HAP-1 (cell line): ENCODE data around the gene EIF4EBP2.

Experiments
- DNase-seq, 2 experiments: peaks; one replicate each; pipeline ENCODE4 v3.0.0-alpha.2; 2016 to 2020; ENCODE audit warnings: low spot score in 2 of 2
- H3K27me3 ChIP-seq: fragments of 250-450 bp; sonication (Bioruptor Pico); 2 replicates; pipeline ENCODE4 v1.5.1; 2020; ENCODE audit warnings: low read depth, mild to moderate bottlenecking, moderate library complexity
- H3K36me3 ChIP-seq: fragments of 250-450 bp; sonication (Bioruptor Pico); replicated peaks from 2 replicates; pipeline ENCODE4 v1.5.1; 2020; ENCODE audit warnings: mild to moderate bottlenecking
- H3K4me1 ChIP-seq: fragments of 250-450 bp; sonication (Bioruptor Pico); 2 replicates; pipeline ENCODE4 v1.5.1; 2020; ENCODE audit warnings: mild to moderate bottlenecking
- H3K4me3 ChIP-seq: fragments of 250-450 bp; sonication (Bioruptor Pico); 2 replicates; pipeline ENCODE4 v1.5.1; 2020; ENCODE audit warnings: mild to moderate bottlenecking, moderate library complexity
- H3K9me3 ChIP-seq: fragments of 250-450 bp; sonication (Bioruptor Pico); 2 replicates; pipeline ENCODE4 v1.5.1; 2020; ENCODE audit warnings: mild to moderate bottlenecking, moderate library complexity
- in situ Hi-C: fragments of 300-500 bp; cut with MboI; formaldehyde crosslinking; loops from 3 replicates; pipeline ENCODE4 v1.14.3; 2020; ENCODE audit warnings: low sequenced_read_pairs, inconsistent platforms, mixed read lengths

EIF4EBP2 gene

DNA sequence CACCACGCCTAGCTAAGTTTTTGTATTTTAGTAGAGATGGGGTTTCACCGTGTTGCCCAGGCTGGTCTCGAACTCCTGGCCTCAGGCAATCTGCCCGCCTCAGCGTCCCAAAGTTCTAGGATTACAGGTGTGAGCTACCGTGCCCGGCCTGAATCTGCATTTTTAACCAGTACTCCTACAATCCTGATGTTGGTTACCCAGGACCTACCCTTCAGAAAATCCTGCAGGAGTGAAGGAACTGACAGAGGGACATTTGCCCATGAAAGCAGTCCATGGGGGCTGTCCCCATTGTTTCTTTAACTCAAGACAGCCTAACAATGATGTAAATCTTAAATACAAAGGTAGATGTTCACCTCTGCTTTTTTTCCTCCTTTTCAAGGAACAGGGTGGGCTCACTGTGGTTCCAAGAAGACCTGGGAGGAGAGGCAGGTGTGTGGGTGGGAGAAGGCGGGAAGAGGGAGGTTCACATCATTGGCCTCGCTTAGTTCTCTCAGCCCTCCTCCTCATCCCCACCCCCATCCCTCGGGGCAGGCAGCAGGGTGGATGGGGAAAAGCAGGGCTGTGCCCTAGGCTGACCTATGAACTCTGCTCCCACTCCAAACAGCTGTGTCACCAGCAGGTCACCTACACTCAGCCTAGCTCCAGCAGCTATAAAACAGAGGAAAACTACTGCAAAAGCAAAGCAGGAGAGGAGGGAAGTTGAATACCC, 35.0 kb upstream of the EIF4EBP2 start:
- no peaks in the 10 kb centered on the region for H3K9me3 ChIP-seq
- DNase-seq: no peak
- H3K4me1 ChIP-seq: no peaks in the 10 kb centered on the region
- in situ Hi-C loops: no loop called here
- no peak overlapping the region for H3K4me3 ChIP-seq
- no peaks in the 10 kb centered on the region for H3K27me3 ChIP-seq
- no peaks in the 10 kb centered on the region for H3K36me3 ChIP-seq

DNA sequence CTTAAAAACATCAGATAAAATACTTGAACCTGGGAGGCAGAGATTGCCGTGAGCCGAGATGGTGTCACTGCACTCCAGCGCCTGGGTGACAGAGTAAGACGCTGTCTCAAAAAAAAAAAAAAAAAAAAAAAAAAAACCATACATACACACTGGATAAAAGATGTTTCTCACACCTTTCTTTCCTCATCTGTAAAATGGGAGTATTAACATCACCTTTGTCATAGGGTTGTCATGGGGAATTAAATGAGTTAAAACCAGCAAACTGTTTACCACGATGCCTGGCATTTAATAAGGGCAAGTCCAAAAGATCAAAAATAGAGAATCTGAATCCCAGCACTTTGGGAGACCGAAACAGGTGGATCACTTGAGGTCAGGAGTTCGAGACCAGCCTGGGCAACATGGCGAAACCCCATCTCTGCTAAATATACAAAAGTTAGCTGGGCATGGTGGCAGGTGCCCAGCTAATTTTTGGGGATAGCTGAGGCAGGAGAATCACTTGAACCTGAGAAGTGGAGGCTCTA, 34.4 kb upstream of the EIF4EBP2 start:
- Histone ChIP-seq H3K36me3 (peaks cover under 1% of the 10 kb centered on the region; the same call in 1 of the 2 replicates), H3K27me3 (no peaks in the 10 kb centered on the region), H3K4me3 (no peak overlapping the region), H3K9me3 (no peaks in the 10 kb centered on the region), H3K4me1 (no peaks in the 10 kb centered on the region)
- no peak for DNase-seq
- in situ Hi-C loops: no loop called here

GRCh38 chr10:70370766-70371165, 33.2 kb upstream of the EIF4EBP2 start:
- no peak overlapping the region for H3K4me3 ChIP-seq
- H3K4me1 ChIP-seq: no peaks in the 10 kb centered on the region
- H3K36me3 ChIP-seq: peaks cover 9% of the 10 kb centered on the region
- no peak for DNase-seq
- H3K9me3 ChIP-seq: no peaks in the 10 kb centered on the region
- no peaks in the 10 kb centered on the region for H3K27me3 ChIP-seq
- in situ Hi-C loops: no loop called here

GRCh38 chr10:70371846-70372245, 32.1 kb upstream of the EIF4EBP2 start:
- H3K27me3 ChIP-seq: no peaks in the 10 kb centered on the region
- H3K4me3 ChIP-seq: no peak overlapping the region
- in situ Hi-C loops: no loop called here
- peaks cover 9% of the 10 kb centered on the region for H3K36me3 ChIP-seq
- no peaks in the 10 kb centered on the region for H3K9me3 ChIP-seq
- no peak for DNase-seq
- H3K4me1 ChIP-seq: no peaks in the 10 kb centered on the region

- Histone ChIP-seq H3K36me3 (peaks cover 9% of the 10 kb centered on the region), H3K4me1 (no peaks in the 10 kb centered on the region), H3K4me3 (no peak overlapping the region), H3K9me3 (peaks cover 7% of the 10 kb centered on the region; the same call in 1 of the 2 replicates), H3K27me3 (no peaks in the 10 kb centered on the region)
- no peak for DNase-seq
- in situ Hi-C loops: no loop called here
Measured at GRCh38 chr10:70374775-70375614, 28.9 kb upstream of the EIF4EBP2 start.

DNA sequence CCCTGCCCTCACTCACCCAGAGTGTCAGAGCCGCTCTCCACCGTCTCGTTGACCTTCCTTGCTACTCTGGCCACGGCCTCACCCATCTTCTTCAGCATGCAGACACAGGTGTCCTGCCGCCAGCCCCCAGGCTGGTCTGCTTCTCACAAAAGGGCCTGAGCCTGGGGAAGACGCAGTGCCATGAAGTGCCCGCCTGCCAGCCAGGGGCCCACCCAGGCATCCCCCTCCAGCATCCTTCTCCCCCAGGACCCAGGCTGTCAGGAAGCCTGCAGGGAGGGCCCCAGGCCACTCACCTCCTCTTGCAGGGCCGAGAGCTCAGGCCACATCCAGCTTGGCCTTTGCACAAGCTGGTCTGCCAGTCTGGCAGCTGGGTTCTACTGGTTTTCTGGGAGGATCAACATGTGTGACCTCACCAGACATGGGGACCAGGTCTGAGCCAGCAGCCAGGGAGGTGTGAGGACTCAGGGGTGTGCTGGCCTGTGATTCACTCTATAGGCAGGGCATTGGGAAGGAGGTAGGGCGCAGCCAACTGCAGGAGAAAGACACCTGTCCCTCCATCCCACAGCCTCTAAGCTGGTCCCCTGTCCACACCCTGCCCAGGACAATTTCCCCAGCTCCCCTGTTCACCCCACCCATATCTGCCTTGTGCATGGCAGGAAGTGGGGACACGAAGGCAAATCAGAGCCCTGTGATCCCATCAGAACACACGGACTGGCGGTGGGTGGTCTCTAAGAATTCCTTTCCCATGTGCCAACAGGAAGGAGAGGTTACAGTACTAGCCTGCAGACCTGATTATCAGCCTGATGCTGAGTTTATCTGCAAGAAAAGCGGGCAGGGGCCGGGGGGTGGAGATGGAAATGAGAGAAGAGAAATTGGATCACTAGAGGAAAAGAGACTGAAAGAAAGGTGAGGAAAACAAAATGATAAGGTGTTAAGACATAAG, 27.2 kb upstream of the EIF4EBP2 start:
- H3K9me3 ChIP-seq: peaks cover 7% of the 10 kb centered on the region; the same call in 1 of the 2 replicates
- H3K4me3 ChIP-seq: no peak overlapping the region
- in situ Hi-C loops: no loop called here
- H3K27me3 ChIP-seq: no peaks in the 10 kb centered on the region
- H3K4me1 ChIP-seq: no peaks in the 10 kb centered on the region
- peaks cover 9% of the 10 kb centered on the region for H3K36me3 ChIP-seq
- DNase-seq: no peak

DNA sequence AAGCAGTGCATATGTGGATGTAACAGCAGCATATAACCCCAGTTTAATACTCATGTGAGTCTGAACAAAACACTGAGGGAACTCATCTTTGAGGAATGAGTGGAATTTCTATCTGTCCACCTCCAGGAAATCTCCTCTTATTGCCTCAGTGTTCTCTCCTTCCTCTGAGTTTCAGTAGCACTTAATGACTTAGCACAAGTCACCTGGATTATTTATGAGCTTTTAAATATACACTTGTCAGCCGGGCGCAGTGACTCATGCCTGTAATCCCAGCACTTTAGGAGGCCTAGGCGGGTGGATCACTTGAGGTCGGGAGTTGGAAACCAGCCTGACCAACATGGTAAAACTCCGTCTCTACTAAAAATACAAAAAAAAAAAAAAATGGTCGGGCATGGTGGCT, 25.8 kb upstream of the EIF4EBP2 start:
- Histone ChIP-seq H3K9me3 (peaks cover 7% of the 10 kb centered on the region; the same call in 1 of the 2 replicates), H3K4me1 (no peaks in the 10 kb centered on the region; the same call in 1 of the 2 replicates), H3K27me3 (no peaks in the 10 kb centered on the region), H3K4me3 (no peak overlapping the region), H3K36me3 (peaks cover 9% of the 10 kb centered on the region)
- no peak for DNase-seq
- in situ Hi-C loops: no loop called here

DNA sequence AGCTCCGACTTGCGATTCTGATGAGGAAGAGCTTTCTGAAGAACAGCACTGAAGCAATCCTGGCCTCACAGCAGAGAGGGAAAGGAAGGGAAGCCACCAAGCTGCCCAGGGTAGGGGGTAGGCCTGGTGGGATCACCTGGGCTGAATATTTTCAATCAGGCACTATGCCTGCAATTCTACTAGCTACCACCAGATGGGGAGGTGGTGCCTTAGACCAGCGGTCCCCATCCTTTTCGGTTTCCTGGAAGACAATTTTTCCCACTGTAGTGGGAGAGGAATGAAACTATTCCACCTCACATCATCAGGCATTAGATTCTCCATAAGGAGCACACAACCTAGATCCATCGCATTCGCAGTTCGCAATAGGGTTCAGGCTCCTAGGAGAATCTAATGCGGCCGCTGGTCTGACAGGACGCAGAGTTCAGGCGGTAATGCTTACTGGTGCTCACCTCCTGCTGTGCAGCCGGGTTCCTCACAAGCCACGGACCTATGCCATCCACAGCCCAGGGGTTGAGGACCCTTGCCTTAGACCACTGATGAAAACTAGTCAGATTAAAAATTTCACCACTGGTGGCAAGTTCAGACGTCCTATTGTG, 24.3 kb upstream of the EIF4EBP2 start:
- Histone ChIP-seq H3K4me3 (no peak overlapping the region), H3K9me3 (peaks cover 7% of the 10 kb centered on the region; the same call in 1 of the 2 replicates), H3K36me3 (peaks cover 7% of the 10 kb centered on the region), H3K4me1 (no peaks in the 10 kb centered on the region; the same call in 1 of the 2 replicates), H3K27me3 (no peaks in the 10 kb centered on the region)
- in situ Hi-C loops: no loop called here
- DNase-seq: no peak

DNA sequence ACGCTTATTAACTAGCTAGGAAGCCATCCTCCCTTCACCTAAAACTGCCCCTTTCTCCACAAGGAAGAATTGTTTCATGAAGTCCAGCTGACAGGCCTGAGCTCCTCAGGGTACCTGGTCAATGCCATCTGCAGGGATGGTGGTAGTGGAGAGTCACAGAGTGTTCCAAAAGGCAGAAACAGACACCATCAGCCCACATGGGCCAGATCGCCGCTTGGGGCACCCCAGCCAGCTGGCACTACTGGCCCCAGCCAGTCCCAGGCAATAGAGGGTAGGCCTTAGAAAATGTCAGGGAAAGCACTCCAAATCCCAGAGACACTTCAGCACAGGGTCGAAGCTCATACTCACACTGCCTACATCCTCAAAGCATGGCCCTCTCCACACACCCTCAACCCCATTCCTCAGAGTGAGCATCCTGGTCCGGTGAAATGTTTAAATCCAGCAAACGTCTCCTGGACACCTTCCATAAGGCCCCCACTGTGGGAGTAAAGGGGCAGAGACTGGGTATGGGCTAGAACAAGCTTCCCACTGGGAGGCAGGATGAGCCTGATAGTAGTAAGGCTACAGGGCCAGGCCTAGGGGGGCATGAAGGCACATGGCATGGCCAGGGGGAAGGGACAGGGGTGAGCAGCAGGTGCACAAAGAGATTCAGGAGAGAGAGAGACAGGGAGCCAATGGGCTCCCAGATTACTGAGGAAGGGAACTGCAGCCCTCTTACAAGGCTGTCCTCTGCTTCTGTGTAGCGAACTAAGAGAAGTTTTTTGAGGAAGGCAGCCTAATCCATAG, 23.4 kb upstream of the EIF4EBP2 start:
- no peaks in the 10 kb centered on the region for H3K36me3 ChIP-seq
- H3K4me3 ChIP-seq: no peak overlapping the region
- no peaks in the 10 kb centered on the region for H3K27me3 ChIP-seq
- H3K4me1 ChIP-seq: no peaks in the 10 kb centered on the region; the same call in 1 of the 2 replicates
- in situ Hi-C loops: no loop called here
- DNase-seq: no peak
- H3K9me3 ChIP-seq: peaks cover 7% of the 10 kb centered on the region; the same call in 1 of the 2 replicates

- Histone ChIP-seq H3K27me3 (no peaks in the 10 kb centered on the region), H3K36me3 (no peaks in the 10 kb centered on the region), H3K9me3 (peaks cover 7% of the 10 kb centered on the region; the same call in 1 of the 2 replicates), H3K4me3 (peak overlapping the region; percentile 81), H3K4me1 (no peaks in the 10 kb centered on the region; the same call in 1 of the 2 replicates)
- peak; percentile 29 to 67 for DNase-seq
- in situ Hi-C loops: no loop called here
Measured at GRCh38 chr10:70381471-70382421, 22.2 kb upstream of the EIF4EBP2 start.

- Histone ChIP-seq H3K4me1 (no peaks in the 10 kb centered on the region), H3K9me3 (no peaks in the 10 kb centered on the region), H3K27me3 (peaks cover 17% of the 10 kb centered on the region), H3K4me3 (no peak overlapping the region), H3K36me3 (no peaks in the 10 kb centered on the region)
- in situ Hi-C loops: no loop called here
- DNase-seq: no peak
Measured at GRCh38 chr10:70391654-70392053, 12.3 kb upstream of the EIF4EBP2 start.
